SK-N-SH (cell line): ENCODE measurements around the gene CHSY1. TPM values are rescaled to one million over a fixed set of nuclear protein-coding genes. Genes with fewer than 3 reads are reported as not detected.
A peak's percentile ranks its signal among the peaks of the same experiment; 100 is the strongest.

Experiments used
- CTCF ChIA-PET: fragments of 300-600, 350-600 bp; formaldehyde crosslinking; extraction: SDS; loops from one replicate; lab custom pipeline; 2021; lab: Yijun Ruan, JAX
- POLR2A ChIA-PET: fragments of 350-600 bp; sonication (Branson Sonifier 250); formaldehyde crosslinking; extraction: SDS; loops from one replicate; lab custom pipeline; 2020; ENCODE audit warnings: antibody characterized with exemption, inconsistent platforms; lab: Yijun Ruan, JAX
- DNase-seq: peaks from one replicate; pipeline ENCODE4 v3.0.0; 2012
- H2AFZ ChIP-seq: fragments of 200-600 bp; sonication (generic); 2 replicates; pipeline ENCODE4 v1.8.1; 2016; ENCODE audit warnings: antibody characterized with exemption, mild to moderate bottlenecking, low read depth
- H3F3A ChIP-seq: fragments of 200-600 bp; sonication (generic); replicated peaks from 2 replicates; pipeline ENCODE3; 2016; ENCODE audit warnings: antibody characterized with exemption, mild to moderate bottlenecking; ENCODE audit not compliant: insufficient read depth
- H3K27ac ChIP-seq, 2 experiments: fragments of 200-500 bp in 1 of 2; fragments of 200-600 bp in 1 of 2; sonication (Bioruptor generic) in 1 of 2; sonication (generic), shearing (Covaris generic) in 1 of 2; 2 replicates each; pipeline versions ENCODE4 v1.5.1 to v1.6.1; 2014 to 2016; ENCODE audit warnings: low read depth in 2 of 2, inconsistent platforms in 1 of 2, low read length in 1 of 2, mild to moderate bottlenecking in 1 of 2, mixed read lengths in 1 of 2
- H3K27me3 ChIP-seq: fragments of 200-600 bp; sonication (generic), shearing (Covaris generic); 2 replicates; pipeline ENCODE4 v1.6.1; 2016; ENCODE audit warnings: mixed run types; ENCODE audit not compliant: insufficient read depth
- H3K36me3 ChIP-seq, 2 experiments: fragments of 200-500 bp in 1 of 2; fragments of 200-600 bp in 1 of 2; sonication (Bioruptor generic) in 1 of 2; sonication (generic) in 1 of 2; replicated peaks in 1 of 2; 2 replicates each; pipeline versions ENCODE3 to v1.5.1; 2014 to 2016; ENCODE audit warnings: low read length in 1 of 2, mild to moderate bottlenecking in 1 of 2; ENCODE audit not compliant: insufficient read depth in 2 of 2, control insufficient read depth in 1 of 2
- H3K4me1 ChIP-seq, 2 experiments: fragments of 200-500 bp in 1 of 2; fragments of 200-600 bp in 1 of 2; sonication (Bioruptor generic) in 1 of 2; sonication (generic), shearing (Covaris generic) in 1 of 2; 2 replicates each; pipeline versions ENCODE4 v1.5.1 to v1.6.1; 2014 to 2016; ENCODE audit warnings: low read depth in 1 of 2, low read length in 1 of 2, mixed run types in 1 of 2; ENCODE audit not compliant: insufficient read depth in 2 of 2, control insufficient read depth in 1 of 2
- H3K4me2 ChIP-seq: fragments of 200-600 bp; sonication (generic), shearing (Covaris generic); 2 replicates; pipeline ENCODE4 v1.6.1; 2017; ENCODE audit warnings: mixed run types
- H3K4me3 ChIP-seq, 2 experiments: fragments of 200-500 bp in 1 of 2; fragments of 200-600 bp in 1 of 2; sonication (Bioruptor generic) in 1 of 2; sonication (generic), shearing (Covaris generic) in 1 of 2; 2 replicates each; pipeline versions ENCODE4 v1.5.1 to v1.8.1; 2014 to 2016; ENCODE audit warnings: low read depth in 2 of 2, inconsistent platforms in 1 of 2, low read length in 1 of 2, mild to moderate bottlenecking in 1 of 2, mixed read lengths in 1 of 2, moderate library complexity in 1 of 2
- H3K79me2 ChIP-seq: fragments of 200-600 bp; sonication (generic); 2 replicates; pipeline ENCODE4 v1.8.1; 2017; ENCODE audit warnings: mild to moderate bottlenecking; ENCODE audit not compliant: insufficient read depth
- H3K9ac ChIP-seq: fragments of 200-600 bp; sonication (generic); 2 replicates; pipeline ENCODE4 v1.6.1; 2017; ENCODE audit warnings: mixed run types
- H3K9me2 ChIP-seq: fragments of 200-600 bp; sonication (generic); 2 replicates; pipeline ENCODE4 v1.6.1; 2017; ENCODE audit warnings: mixed run types
- H3K9me3 ChIP-seq: fragments of 200-600 bp; sonication (generic); 2 replicates; pipeline ENCODE4 v1.6.1; 2017; ENCODE audit warnings: mixed run types, mild to moderate bottlenecking, moderate library complexity
- H4K20me1 ChIP-seq: fragments of 200-600 bp; sonication (generic); 2 replicates; pipeline ENCODE4 v1.6.1; 2017; ENCODE audit warnings: mild to moderate bottlenecking, mixed run types; ENCODE audit not compliant: insufficient read depth
- CHD2 ChIP-seq: fragments of 150-350 bp; IDR thresholded peaks from 2 replicates; pipeline ENCODE4 v1.6.1; 2018; ENCODE audit warnings: low read length; ENCODE audit not compliant: partially characterized antibody
- ELF1 ChIP-seq: IDR thresholded peaks from 2 replicates; pipeline ENCODE4 v1.4.0; 2012
- EP300 ChIP-seq, 2 experiments: IDR thresholded peaks; 2 replicates each; pipeline versions ENCODE4 v1.4.0 to v1.6.1; 2012; ENCODE audit warnings: borderline replicate concordance in 1 of 2, low read depth in 1 of 2, low read length in 1 of 2
- EZH2phosphoT487 ChIP-seq: fragments of 200-600 bp; sonication (generic); IDR thresholded peaks from 2 replicates; pipeline ENCODE4 v1.6.1; 2017; ENCODE audit warnings: low read depth, mixed run types, mild to moderate bottlenecking, antibody characterized with exemption, moderate library complexity, borderline replicate concordance
- FOSL2 ChIP-seq: IDR thresholded peaks from 2 replicates; pipeline ENCODE4 v1.4.0; 2012; ENCODE audit warnings: low read depth, mild to moderate bottlenecking, moderate library complexity, borderline replicate concordance
- GABPA ChIP-seq: IDR thresholded peaks from 2 replicates; pipeline ENCODE4 v1.4.0; 2012; ENCODE audit warnings: low read depth, mild to moderate bottlenecking
- JUND ChIP-seq: IDR thresholded peaks from 2 replicates; pipeline ENCODE4 v1.4.0; 2012
- NFIC ChIP-seq: IDR thresholded peaks from 2 replicates; pipeline ENCODE4 v1.4.0; 2012; ENCODE audit warnings: borderline replicate concordance
- NRF1 ChIP-seq: IDR thresholded peaks from 2 replicates; pipeline ENCODE4 v1.6.1; 2012; ENCODE audit warnings: low read depth, mild to moderate bottlenecking, low read length
- POLR2AphosphoS5 ChIP-seq: IDR thresholded peaks from 2 replicates; pipeline ENCODE4 v1.6.1; 2012; ENCODE audit warnings: low read depth, low read length
- RAD21 ChIP-seq: IDR thresholded peaks from 2 replicates; pipeline ENCODE4 v1.6.1; 2012; ENCODE audit warnings: mild to moderate bottlenecking, low read length
- SIN3A ChIP-seq: IDR thresholded peaks from 2 replicates; pipeline ENCODE4 v1.6.1; 2012; ENCODE audit warnings: low read depth, mild to moderate bottlenecking, low read length, moderate library complexity, borderline replicate concordance
- TCF12 ChIP-seq: IDR thresholded peaks from 2 replicates; pipeline ENCODE4 v1.4.0; 2012
- TEAD4 ChIP-seq: IDR thresholded peaks from 2 replicates; pipeline ENCODE4 v1.4.0; 2012; ENCODE audit warnings: mild to moderate bottlenecking, borderline replicate concordance; ENCODE audit not compliant: insufficient read depth
- YY1 ChIP-seq: IDR thresholded peaks from 2 replicates; pipeline ENCODE4 v1.4.0; 2012; ENCODE audit warnings: low read depth, mild to moderate bottlenecking
- WGBS: methylation state at CpG from one replicate; pipeline ENCODE4 v1.1.6; 2017; ENCODE audit warnings: low lambda C conversion rate; 5-methylcytosine and 5-hydroxymethylcytosine counted together
- polyA plus RNA-seq, 3 experiments: library from polyadenylated mRNA; depleted of rRNA; stranded (reverse); fragments of >200 nt; gene quantifications; 2 replicates each; pipeline ENCODE4 v1.2.3, GENCODE V29; 2012
- TF ChIP-seq, protein P1 (sequence below): IDR thresholded peaks from 2 replicates; pipeline ENCODE4 v1.4.0; 2012; ENCODE audit warnings: low read depth, borderline replicate concordance
- TF ChIP-seq, protein P2 (sequence below): IDR thresholded peaks from 2 replicates; pipeline ENCODE4 v1.4.0; 2012; ENCODE audit warnings: low read depth
- TF ChIP-seq, protein P3 (sequence below): fragments of 150-350 bp; IDR thresholded peaks from 2 replicates; pipeline ENCODE4 v1.6.1; 2017; ENCODE audit warnings: antibody characterized with exemption, low read length, low read depth, borderline replicate concordance

Gene CHSY1
- polyA plus RNA-seq, 1 of the 3 experiments (the other 2 are of a cell fraction), result 15.7 TPM

DNA sequence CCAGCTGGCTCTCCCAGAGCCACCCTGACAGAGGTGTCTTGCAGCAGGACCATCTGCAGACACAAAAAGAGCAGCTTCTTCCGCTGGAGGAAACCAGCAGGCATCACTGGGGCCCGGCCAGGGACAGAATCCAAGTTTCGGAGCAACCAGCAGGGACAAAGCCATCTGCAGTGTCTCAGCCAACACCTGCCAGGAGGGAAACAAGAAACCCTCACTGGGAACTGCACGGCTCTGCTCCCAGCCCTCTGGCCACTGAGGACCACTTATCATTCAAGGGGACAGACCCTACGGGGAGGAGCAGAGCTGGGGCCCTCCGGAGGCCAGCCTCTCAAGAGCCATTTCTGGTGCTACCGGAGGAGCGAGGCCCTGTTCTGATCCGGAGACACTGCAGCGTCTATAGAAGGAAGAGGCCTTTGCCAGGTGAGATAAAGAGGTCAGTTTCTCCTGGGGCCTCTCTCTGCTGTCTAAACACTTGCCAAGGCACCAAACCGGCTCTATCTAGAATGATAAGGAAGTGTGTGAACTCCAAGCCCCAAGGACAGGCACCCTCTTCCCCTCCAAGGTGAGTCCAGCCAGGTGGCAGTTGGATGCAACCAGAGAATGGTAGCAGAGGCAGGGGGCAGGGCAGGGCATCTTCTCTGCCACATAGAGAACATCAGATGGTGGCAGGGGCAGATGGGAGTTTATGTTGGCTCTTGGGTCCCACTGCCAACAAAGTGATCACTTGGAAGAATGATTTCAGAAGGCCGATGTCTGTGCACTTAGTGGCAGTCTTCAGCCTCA lies 89.0 kb downstream of the CHSY1 start:
- Histone ChIP-seq H4K20me1 (no peaks in the 10 kb centered on the region), H3K27me3 (no peaks in the 10 kb centered on the region), H3K36me3 (no peaks in the 10 kb centered on the region), H3K4me2 (no peak overlapping the region), H2AFZ (no peak overlapping the region), H3K79me2 (no peaks in the 10 kb centered on the region), H3K9ac (no peak overlapping the region), H3K4me3 (no peak overlapping the region; a peak in 1 of 4 replicates), H3K4me1 (peaks cover 6 to 30% of the 10 kb centered on the region in 2 experiments; a peak in 2 of 4 replicates), H3K27ac (peak overlapping the region in 1 of 2 experiments; percentile 92; a peak in 2 of 4 replicates), H3K9me3 (no peaks in the 10 kb centered on the region), H3F3A (no peaks in the 10 kb centered on the region), H3K9me2 (no peaks in the 10 kb centered on the region)
- TF ChIP-seq TCF12, result no peak
- peak; percentile 6; the same call in 1 of the 2 replicates for TF ChIP-seq RAD21
- TF ChIP-seq YY1, result no peak
- POLR2A ChIA-PET, result interaction anchor here (0.7 to 2.2 kb wide), 2 partner anchors 10 to 13 kb away, joined by 3 to 9 read pairs; no protein-coding TSS in a partner anchor
- WGBS, result 79% methylated on average over 10 of the region's 12 CpGs
- DNase-seq, result no peak
- CTCF ChIA-PET, result interaction anchor here (0.6 kb wide), 1 partner anchor 14 kb away, joined by 3 read pairs; no protein-coding TSS in a partner anchor

DNA sequence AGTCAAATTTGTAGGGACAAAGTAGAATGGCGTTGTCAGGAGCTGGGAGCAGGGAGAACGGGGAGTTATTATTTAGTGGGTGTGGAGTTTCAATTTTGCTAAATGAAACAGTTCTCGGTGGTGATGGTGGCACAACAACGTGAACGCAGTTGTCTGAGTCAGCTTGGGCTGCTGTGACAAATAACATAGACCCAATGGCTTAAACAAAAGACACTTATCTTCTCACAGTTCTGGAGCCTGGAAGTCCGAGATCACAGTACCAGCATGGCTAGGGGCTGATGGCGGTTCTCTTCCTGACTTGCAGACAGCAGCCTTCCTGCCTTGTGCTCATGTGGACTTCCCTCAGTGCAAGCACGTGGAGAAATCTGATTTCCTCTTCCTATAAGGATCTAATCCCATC lies 90.2 kb downstream of the CHSY1 start:
- no peaks in the 10 kb centered on the region for H3K9me3 ChIP-seq
- H3K4me1 ChIP-seq, result peaks cover 0 to 26% of the 10 kb centered on the region in 2 experiments; a peak in 1 of 4 replicates
- no peaks in the 10 kb centered on the region for H3K9me2 ChIP-seq
- no peaks in the 10 kb centered on the region for H3K27me3 ChIP-seq
- no peaks in the 10 kb centered on the region for H3K79me2 ChIP-seq
- no peaks in the 10 kb centered on the region for H4K20me1 ChIP-seq
- no peak overlapping the region for H3K4me3 ChIP-seq
- no peaks in the 10 kb centered on the region for H3K36me3 ChIP-seq
- no peak for TF ChIP-seq TEAD4
- TF ChIP-seq, protein P1, sequence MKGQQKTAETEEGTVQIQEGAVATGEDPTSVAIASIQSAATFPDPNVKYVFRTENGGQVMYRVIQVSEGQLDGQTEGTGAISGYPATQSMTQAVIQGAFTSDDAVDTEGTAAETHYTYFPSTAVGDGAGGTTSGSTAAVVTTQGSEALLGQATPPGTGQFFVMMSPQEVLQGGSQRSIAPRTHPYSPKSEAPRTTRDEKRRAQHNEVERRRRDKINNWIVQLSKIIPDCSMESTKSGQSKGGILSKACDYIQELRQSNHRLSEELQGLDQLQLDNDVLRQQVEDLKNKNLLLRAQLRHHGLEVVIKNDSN, result no peak
- no peak for TF ChIP-seq SIN3A
- TF ChIP-seq CHD2, result no peak
- TF ChIP-seq GABPA, result no peak
- no peak for TF ChIP-seq JUND
- no peak for TF ChIP-seq NRF1
- TF ChIP-seq EP300 (IDR thresholded peaks at IDR 0.05; ENCODE audit: borderline replicate concordance in 1 of 2, low read depth in 1 of 2, low read length in 1 of 2), result no peak
- TF ChIP-seq RAD21, result no peak
- no peak for TF ChIP-seq FOSL2
- no peak for TF ChIP-seq TCF12
- no peak for TF ChIP-seq POLR2AphosphoS5
- no peak for TF ChIP-seq ELF1
- no peak for TF ChIP-seq NFIC
- TF ChIP-seq, protein P2, sequence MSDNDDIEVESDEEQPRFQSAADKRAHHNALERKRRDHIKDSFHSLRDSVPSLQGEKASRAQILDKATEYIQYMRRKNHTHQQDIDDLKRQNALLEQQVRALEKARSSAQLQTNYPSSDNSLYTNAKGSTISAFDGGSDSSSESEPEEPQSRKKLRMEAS, result no peak
- TF ChIP-seq, protein P3, sequence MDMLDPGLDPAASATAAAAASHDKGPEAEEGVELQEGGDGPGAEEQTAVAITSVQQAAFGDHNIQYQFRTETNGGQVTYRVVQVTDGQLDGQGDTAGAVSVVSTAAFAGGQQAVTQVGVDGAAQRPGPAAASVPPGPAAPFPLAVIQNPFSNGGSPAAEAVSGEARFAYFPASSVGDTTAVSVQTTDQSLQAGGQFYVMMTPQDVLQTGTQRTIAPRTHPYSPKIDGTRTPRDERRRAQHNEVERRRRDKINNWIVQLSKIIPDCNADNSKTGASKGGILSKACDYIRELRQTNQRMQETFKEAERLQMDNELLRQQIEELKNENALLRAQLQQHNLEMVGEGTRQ, result no peak
- no peak for TF ChIP-seq EZH2phosphoT487
- H2AFZ ChIP-seq, result no peak overlapping the region
- H3K4me2 ChIP-seq, result no peak overlapping the region
- DNase-seq, result no peak
- CTCF ChIA-PET, result no interaction called here
- peak overlapping the region in 1 of 2 experiments; percentile 92; a peak in 1 of 4 replicates for H3K27ac ChIP-seq
- POLR2A ChIA-PET, result interaction anchor here (2.2 kb wide), 1 partner anchor 12 kb away, joined by 9 read pairs; no protein-coding TSS in a partner anchor
- no peak overlapping the region for H3K9ac ChIP-seq
- no peaks in the 10 kb centered on the region for H3F3A ChIP-seq
- whole genome bisulfite sequencing, result 72% methylated on average over 6 of the region's 8 CpGs
